ENCODE measurements around the gene VDR. TPM values are rescaled to one million over a fixed set of nuclear protein-coding genes. Genes with fewer than 3 reads are reported as not detected.
A peak's percentile ranks its signal among the peaks of the same experiment; 100 is the strongest.

The VDR gene
- total and polyA plus RNA-seq, 12 donors: 6.9 to 80.1 (median 18.4) TPM

- Histone ChIP-seq H3K36me3 (replicated peaks in 1 of 2) (peaks cover 0 to 6% of the 10 kb centered on the region in 2 donors), H3K27ac (peak overlapping the region in 1 of 5 donors; percentile 27), H3K4me1 (replicated peaks in 1 of 2) (peaks cover 0 to 15% of the 10 kb centered on the region in 2 donors), H3K4me3 (no peak overlapping the region), H3K27me3 (no peaks in the 10 kb centered on the region), H3K9me3 (replicated peaks in 1 of 3) (no peaks in the 10 kb centered on the region)
- TF ChIP-seq POLR2A (IDR thresholded peaks at IDR 0.05) (no peak), CTCF (IDR thresholded peaks at IDR 0.05) (no peak)
- peak in 3 of 7 donors; percentile 42 to 63 (median 53) for DNase-seq
- 48 to 63% (median 52%) methylated on average over 10 to 16 of the region's 16 CpGs for WGBS, 4 donors
- intact Hi-C loops (cut with DNase I): no loop called here
Measured at GRCh38 chr12:47882781-47883546, 21.8 kb downstream of the VDR start.

GRCh38 chr12:47881826-47882427, 22.9 kb downstream of the VDR start:
- H3K4me1 ChIP-seq (replicated peaks in 1 of 2): peaks cover 0 to 12% of the 10 kb centered on the region in 2 donors
- H3K27me3 ChIP-seq: no peaks in the 10 kb centered on the region
- H3K27ac ChIP-seq: no peak overlapping the region
- TF ChIP-seq CTCF (IDR thresholded peaks at IDR 0.05) (no peak), POLR2A (IDR thresholded peaks at IDR 0.05) (no peak)
- WGBS, 4 donors: 56 to 62% (median 62%) methylated on average over 8 of the region's 8 CpGs
- DNase-seq: peak in 1 of 7 donors; percentile 46
- H3K9me3 ChIP-seq (replicated peaks in 1 of 3): no peaks in the 10 kb centered on the region
- H3K4me3 ChIP-seq: no peak overlapping the region
- peaks cover 0 to 6% of the 10 kb centered on the region in 2 donors for H3K36me3 ChIP-seq (replicated peaks in 1 of 2)
- intact Hi-C loops (cut with DNase I): no loop called here

- intact Hi-C loops (cut with DNase I): no loop called here
- no peak overlapping the region for H3K4me3 ChIP-seq
- peaks cover 0 to 6% of the 10 kb centered on the region in 2 donors for H3K36me3 ChIP-seq (replicated peaks in 1 of 2)
- TF ChIP-seq POLR2A (IDR thresholded peaks at IDR 0.05) (no peak), CTCF (IDR thresholded peaks at IDR 0.05) (no peak)
- WGBS, 4 donors: 94 to 98% (median 98%) methylated on average over 2 of the region's 2 CpGs
- no peaks in the 10 kb centered on the region for H3K27me3 ChIP-seq
- H3K9me3 ChIP-seq (replicated peaks in 1 of 3): no peaks in the 10 kb centered on the region
- H3K27ac ChIP-seq: no peak overlapping the region
- DNase-seq: no peak
- peaks cover 0 to 12% of the 10 kb centered on the region in 2 donors for H3K4me1 ChIP-seq (replicated peaks in 1 of 2)
Measured at GRCh38 chr12:47881051-47881450, 23.7 kb downstream of the VDR start.

GRCh38 chr12:47878918-47879481, 25.8 kb downstream of the VDR start:
- no peak overlapping the region for H3K27ac ChIP-seq
- intact Hi-C loops (cut with DNase I): no loop called here
- peaks cover 0 to 6% of the 10 kb centered on the region in 2 donors for H3K36me3 ChIP-seq (replicated peaks in 1 of 2)
- no peaks in the 10 kb centered on the region for H3K27me3 ChIP-seq
- peaks cover 0 to 14% of the 10 kb centered on the region in 2 donors for H3K4me1 ChIP-seq (replicated peaks in 1 of 2)
- no peaks in the 10 kb centered on the region for H3K9me3 ChIP-seq (replicated peaks in 1 of 3)
- H3K4me3 ChIP-seq: no peak overlapping the region
- no peak for DNase-seq
- TF ChIP-seq CTCF (IDR thresholded peaks at IDR 0.05) (no peak), POLR2A (IDR thresholded peaks at IDR 0.05) (no peak)
- WGBS, 4 donors: 95 to 100% (median 98%) methylated on average over 7 to 10 of the region's 10 CpGs

All from adrenal gland (tissue), 12 donors.